AG04449 (cell line): ENCODE results near the gene KRTAP19-4.

Experiments
- CTCF ChIA-PET: fragments of 350-600 bp; formaldehyde crosslinking; extraction: SDS; loops from one replicate; lab custom pipeline; 2021; ENCODE audit warnings: antibody characterized with exemption; lab: Yijun Ruan, JAX
- POLR2A ChIA-PET: fragments of 400-600, 350-600 bp; formaldehyde crosslinking; extraction: SDS; loops from one replicate; lab custom pipeline; 2020; ENCODE audit warnings: antibody characterized with exemption, inconsistent platforms; lab: Yijun Ruan, JAX
- DNase-seq: peaks from one replicate; pipeline ENCODE4 v3.0.0-alpha.2; 2010; ENCODE audit warnings: low read depth, low spot score
- H3K4me3 ChIP-seq: 2 replicates; pipeline ENCODE4 v1.5.1; 2011; ENCODE audit warnings: low read depth, mild to moderate bottlenecking, control low read depth, low read length
- CTCF ChIP-seq: IDR thresholded peaks from one replicate; pipeline ENCODE4 v1.5.1; 2011; ENCODE audit warnings: mild to moderate bottlenecking, moderate library complexity, low read length, control low read depth, inconsistent platforms; ENCODE audit not compliant: insufficient read depth; ENCODE audit errors: missing control alignments

Gene KRTAP19-4

DNA sequence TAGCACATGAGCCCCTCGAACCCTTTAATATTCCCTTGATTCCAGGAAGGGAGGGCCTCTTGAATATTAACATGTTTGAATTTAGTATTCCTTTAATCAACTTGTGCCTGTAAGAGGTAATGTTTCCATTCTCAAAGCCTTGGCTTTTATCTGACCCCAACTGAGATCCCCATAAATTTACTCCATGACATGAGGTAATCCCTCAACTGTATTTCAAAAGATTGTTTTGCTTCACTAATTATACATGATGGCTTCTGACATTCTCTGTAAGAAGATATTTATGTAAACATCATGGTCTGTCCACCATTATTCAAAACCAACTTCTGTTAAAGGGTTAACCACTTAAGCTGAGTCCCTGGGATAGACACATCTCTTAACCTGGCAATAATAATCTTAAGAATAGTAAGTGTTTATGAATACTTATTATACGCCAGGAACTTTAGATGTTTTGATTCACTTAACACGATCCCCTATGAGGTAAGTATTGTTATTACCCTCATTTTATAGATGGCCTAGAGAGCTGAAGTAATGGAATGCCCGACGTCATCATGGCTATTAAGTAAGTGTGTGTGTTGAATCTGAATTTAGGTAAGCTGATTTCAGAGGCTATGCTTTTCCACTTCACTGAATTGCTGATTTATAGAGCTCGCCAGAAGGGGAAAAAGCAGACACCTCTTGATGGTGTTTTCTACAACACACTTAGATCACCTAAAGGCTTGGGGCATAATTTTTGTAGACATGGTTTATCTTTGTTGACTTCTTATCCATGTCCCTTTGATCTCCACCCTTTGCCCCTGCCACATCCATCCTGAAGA, 27.9 kb downstream of the KRTAP19-4 start:
- no peak for TF ChIP-seq CTCF

DNA sequence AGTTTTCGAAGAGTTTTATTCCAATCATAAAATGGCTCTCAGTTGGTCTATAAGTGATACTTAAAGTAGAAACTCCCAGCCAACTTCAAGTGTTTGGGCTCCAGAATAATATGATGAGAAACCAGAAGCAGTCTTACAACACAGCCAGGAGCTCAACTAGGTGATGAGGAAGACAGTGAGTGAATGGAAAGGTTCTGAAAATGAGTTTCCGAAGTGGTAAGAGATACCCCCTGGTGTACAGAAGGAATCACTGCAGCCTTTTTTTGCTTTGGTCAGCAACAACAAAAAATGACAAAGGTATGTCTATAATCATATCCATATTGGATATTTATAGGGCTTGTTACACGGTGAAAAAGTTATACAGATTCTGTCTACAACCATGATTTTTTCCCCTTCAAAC, 33.3 kb downstream of the KRTAP19-4 start:
- no peak for TF ChIP-seq CTCF
- POLR2A ChIA-PET = no interaction called here
- CTCF ChIA-PET = no interaction called here
- DNase-seq = no peak
- H3K4me3 ChIP-seq = no peak overlapping the region

More for the DNA sequence above, 27.9 kb downstream of the KRTAP19-4 start:
- CTCF ChIA-PET = no interaction called here
- DNase-seq = no peak
- POLR2A ChIA-PET = no interaction called here
- no peak overlapping the region for H3K4me3 ChIP-seq

DNA sequence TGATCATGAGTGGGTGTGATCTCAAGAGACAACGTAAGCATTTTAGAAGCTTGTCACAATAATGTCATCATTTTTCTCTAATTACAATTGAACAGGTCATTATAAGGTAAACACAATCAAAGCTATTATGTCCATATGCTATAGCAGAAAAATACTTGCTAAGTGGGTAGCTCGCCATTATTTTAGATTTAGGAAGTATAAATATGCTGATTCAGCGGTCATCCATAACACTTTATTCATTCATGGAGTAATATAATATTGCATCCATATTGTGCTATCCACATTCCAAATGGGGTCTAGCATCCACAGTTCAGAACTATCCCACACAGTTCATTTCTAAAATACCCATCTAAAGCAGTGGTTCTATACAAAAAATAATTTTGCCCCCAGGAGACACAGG, 48.5 kb downstream of the KRTAP19-4 start:
- ChIA-PET CTCF (no interaction called here), POLR2A (no interaction called here)
- TF ChIP-seq CTCF = no peak
- no peak overlapping the region for H3K4me3 ChIP-seq
- DNase-seq = no peak

DNA sequence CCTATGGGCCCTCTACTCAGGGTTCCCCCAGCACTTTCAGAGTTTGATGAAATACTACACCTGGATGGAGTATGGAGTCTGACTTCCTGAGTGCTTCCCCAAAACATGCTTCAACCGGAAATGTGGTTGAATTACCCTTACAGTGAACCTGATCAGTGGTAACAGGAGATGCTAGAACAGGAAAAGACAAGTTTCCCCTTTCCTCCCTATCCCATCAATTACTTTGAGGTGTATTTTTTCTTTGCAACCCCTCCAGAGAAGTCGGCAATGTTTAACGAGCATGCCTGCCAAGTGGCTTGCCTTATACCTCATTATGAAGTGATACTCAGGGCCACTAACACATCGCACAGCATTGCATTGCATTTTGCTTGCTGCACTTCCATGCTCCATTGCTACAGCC, 49.9 kb downstream of the KRTAP19-4 start:
- DNase-seq = no peak
- ChIA-PET CTCF (no interaction called here), POLR2A (no interaction called here)
- TF ChIP-seq CTCF = no peak
- H3K4me3 ChIP-seq = no peak overlapping the region
